Ramos (cell line): ENCODE data around the gene CSH1.
"Not testable (repeated sequence)": the region's sequence is repeated elsewhere in the genome, so short reads cannot be mapped to it uniquely, and the experiment has no call there.

Source experiments
- in situ Hi-C: fragments of 300-500 bp; cut with MboI; formaldehyde crosslinking; loops from one replicate; pipeline ENCODE4 v1.14.3; 2022; ENCODE audit warnings: low sequenced_read_pairs; ENCODE audit not compliant: unreplicated experiment

Gene CSH1

GRCh38 chr17:63896524-63897354 is at the start of gene CSH1:
Gene CSH1 (minus strand): TSS chr17:63896574. CDS start chr17:63896511, 63 bp downstream.
- in situ Hi-C loops, result not testable (repeated sequence)

- in situ Hi-C loops, result loop anchor here (25.0 kb wide), 1 partner anchor 1041 kb away; no protein-coding TSS in a partner anchor
These were observed 49.5 kb upstream of the CSH1 start for GRCh38 chr17:63945784-63946439.

- in situ Hi-C loops, result loop anchor here (25.0 kb wide), 1 partner anchor 1042 kb away; no protein-coding TSS in a partner anchor
These were observed 48.5 kb upstream of the CSH1 start for GRCh38 chr17:63944736-63945499.

- in situ Hi-C loops, result loop anchor here (25.0 kb wide), 1 partner anchor 1044 kb away; no protein-coding TSS in a partner anchor
These were observed 47.4 kb upstream of the CSH1 start for GRCh38 chr17:63943745-63944144.

- in situ Hi-C loops, result loop anchor here (25.0 kb wide), 1 partner anchor 1045 kb away; no protein-coding TSS in a partner anchor
These were observed 46.1 kb upstream of the CSH1 start for GRCh38 chr17:63942309-63942985.

GRCh38 chr17:63941751-63942150 is 45.4 kb upstream of the CSH1 start:
- in situ Hi-C loops, result loop anchor here (25.0 kb wide), 1 partner anchor 1046 kb away; no protein-coding TSS in a partner anchor

- in situ Hi-C loops, result loop anchor here (25.0 kb wide), 1 partner anchor 1046 kb away; no protein-coding TSS in a partner anchor
These were observed 44.8 kb upstream of the CSH1 start for GRCh38 chr17:63941162-63941561.

GRCh38 chr17:63940584-63940983 is 44.2 kb upstream of the CSH1 start:
- in situ Hi-C loops, result loop anchor here (25.0 kb wide), 1 partner anchor 1047 kb away; no protein-coding TSS in a partner anchor

GRCh38 chr17:63939884-63940283 is 43.5 kb upstream of the CSH1 start:
- in situ Hi-C loops, result loop anchor here (25.0 kb wide), 1 partner anchor 1047 kb away; no protein-coding TSS in a partner anchor

- in situ Hi-C loops, result loop anchor here (25.0 kb wide), 1 partner anchor 1048 kb away; no protein-coding TSS in a partner anchor
These were observed 43.0 kb upstream of the CSH1 start for GRCh38 chr17:63939401-63939800.

GRCh38 chr17:63937920-63938319 is 41.5 kb upstream of the CSH1 start:
- in situ Hi-C loops, result loop anchor here (25.0 kb wide), 1 partner anchor 1049 kb away; no protein-coding TSS in a partner anchor

GRCh38 chr17:63937319-63937718 is 40.9 kb upstream of the CSH1 start:
- in situ Hi-C loops, result loop anchor here (25.0 kb wide), 1 partner anchor 1050 kb away; no protein-coding TSS in a partner anchor

- in situ Hi-C loops, result loop anchor here (25.0 kb wide), 1 partner anchor 1053 kb away; no protein-coding TSS in a partner anchor
These were observed 38.1 kb upstream of the CSH1 start for GRCh38 chr17:63934183-63935112.

- in situ Hi-C loops, result loop anchor here (25.0 kb wide), 1 partner anchor 1054 kb away; no protein-coding TSS in a partner anchor
These were observed 37.2 kb upstream of the CSH1 start for GRCh38 chr17:63933598-63933997.

- in situ Hi-C loops, result loop anchor here (25.0 kb wide), 1 partner anchor 1055 kb away; no protein-coding TSS in a partner anchor
These were observed 36.3 kb upstream of the CSH1 start for GRCh38 chr17:63932721-63933120.

GRCh38 chr17:63931981-63932561 is 35.7 kb upstream of the CSH1 start, which contains the start of gene CD79B:
Gene CD79B (minus strand): TSS chr17:63932331. CDS start chr17:63932261, 70 bp downstream.
- in situ Hi-C loops, result loop anchor here (25.0 kb wide), 1 partner anchor 1055 kb away; no protein-coding TSS in a partner anchor

GRCh38 chr17:63930951-63931575 is 34.7 kb upstream of the CSH1 start:
- in situ Hi-C loops, result loop anchor here (25.0 kb wide), 1 partner anchor 1056 kb away; no protein-coding TSS in a partner anchor
